Fibroblast of mammary gland (primary cell): ENCODE measurements around the gene VPS33B.
"Not testable (repeated sequence)": the region's sequence is repeated elsewhere in the genome, so short reads cannot be mapped to it uniquely, and the experiment has no call there.

Experiments
- DNase-seq: peaks from one replicate; pipeline ENCODE4 v3.0.0-alpha.2; 2010; ENCODE audit warnings: low read depth
- H3K4me3 ChIP-seq: 2 replicates; pipeline ENCODE4 v1.5.1; 2011; ENCODE audit warnings: low read depth, mild to moderate bottlenecking, low read length, moderate library complexity; ENCODE audit not compliant: control insufficient read depth
- TF ChIP-seq, protein P1 (sequence below): conservative IDR thresholded peaks from 2 replicates; pipeline ENCODE4 v1.5.1; 2011; ENCODE audit warnings: low read depth, low read length, inconsistent platforms; ENCODE audit not compliant: control insufficient read depth, insufficient read depth

Gene VPS33B

DNA sequence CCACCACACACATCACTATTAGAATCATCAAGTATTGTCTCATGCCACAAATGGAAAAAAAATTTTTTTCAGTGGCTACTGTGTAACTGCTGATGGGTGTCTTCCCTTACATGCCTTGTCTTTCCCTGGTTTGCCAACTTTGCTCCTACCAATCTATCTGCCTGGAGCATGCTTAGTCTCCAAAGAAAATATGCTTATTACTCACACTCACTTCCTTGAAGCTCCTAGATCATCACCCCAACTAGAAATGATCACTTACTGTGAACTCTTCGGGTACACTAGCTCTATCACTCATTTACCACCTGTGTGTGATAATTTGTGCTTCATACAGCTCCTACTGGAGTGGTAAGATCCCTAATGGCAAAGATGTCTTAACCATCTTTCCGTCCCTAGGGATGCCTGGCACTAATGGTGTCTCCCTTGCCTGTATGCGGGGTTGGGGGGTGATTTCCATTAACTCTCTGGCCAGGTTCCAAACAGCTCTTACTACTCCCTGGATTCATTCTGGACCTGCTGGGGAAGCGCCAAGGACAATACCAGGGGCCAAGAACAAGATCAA, 799 bp downstream of the VPS33B start:
- TF ChIP-seq, protein P1, sequence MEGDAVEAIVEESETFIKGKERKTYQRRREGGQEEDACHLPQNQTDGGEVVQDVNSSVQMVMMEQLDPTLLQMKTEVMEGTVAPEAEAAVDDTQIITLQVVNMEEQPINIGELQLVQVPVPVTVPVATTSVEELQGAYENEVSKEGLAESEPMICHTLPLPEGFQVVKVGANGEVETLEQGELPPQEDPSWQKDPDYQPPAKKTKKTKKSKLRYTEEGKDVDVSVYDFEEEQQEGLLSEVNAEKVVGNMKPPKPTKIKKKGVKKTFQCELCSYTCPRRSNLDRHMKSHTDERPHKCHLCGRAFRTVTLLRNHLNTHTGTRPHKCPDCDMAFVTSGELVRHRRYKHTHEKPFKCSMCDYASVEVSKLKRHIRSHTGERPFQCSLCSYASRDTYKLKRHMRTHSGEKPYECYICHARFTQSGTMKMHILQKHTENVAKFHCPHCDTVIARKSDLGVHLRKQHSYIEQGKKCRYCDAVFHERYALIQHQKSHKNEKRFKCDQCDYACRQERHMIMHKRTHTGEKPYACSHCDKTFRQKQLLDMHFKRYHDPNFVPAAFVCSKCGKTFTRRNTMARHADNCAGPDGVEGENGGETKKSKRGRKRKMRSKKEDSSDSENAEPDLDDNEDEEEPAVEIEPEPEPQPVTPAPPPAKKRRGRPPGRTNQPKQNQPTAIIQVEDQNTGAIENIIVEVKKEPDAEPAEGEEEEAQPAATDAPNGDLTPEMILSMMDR = no peak
- peak; percentile 41 for DNase-seq
- H3K4me3 ChIP-seq = peak overlapping the region; percentile 82

DNA sequence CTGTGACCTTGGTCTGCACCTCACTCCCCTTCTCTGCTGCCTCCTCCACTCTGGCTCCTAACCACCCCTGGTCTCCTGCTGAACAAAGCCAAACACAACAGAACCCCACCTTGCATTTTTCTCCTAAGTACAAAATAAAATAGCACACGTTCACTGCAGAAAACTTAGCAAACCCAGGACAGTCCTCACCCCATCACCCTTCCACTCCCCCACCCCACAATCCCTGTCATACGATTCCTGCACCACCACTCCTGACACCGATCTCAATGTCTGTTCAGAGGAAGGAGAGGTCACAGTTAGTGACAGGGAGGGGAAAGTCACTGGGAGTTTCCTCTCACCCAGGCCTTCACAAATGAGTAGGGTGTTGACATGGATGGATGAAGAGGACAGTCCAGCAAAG, 4.2 kb downstream of the VPS33B start:
- TF ChIP-seq, protein P1 = no peak
- no peak overlapping the region for H3K4me3 ChIP-seq
- no peak for DNase-seq

DNA sequence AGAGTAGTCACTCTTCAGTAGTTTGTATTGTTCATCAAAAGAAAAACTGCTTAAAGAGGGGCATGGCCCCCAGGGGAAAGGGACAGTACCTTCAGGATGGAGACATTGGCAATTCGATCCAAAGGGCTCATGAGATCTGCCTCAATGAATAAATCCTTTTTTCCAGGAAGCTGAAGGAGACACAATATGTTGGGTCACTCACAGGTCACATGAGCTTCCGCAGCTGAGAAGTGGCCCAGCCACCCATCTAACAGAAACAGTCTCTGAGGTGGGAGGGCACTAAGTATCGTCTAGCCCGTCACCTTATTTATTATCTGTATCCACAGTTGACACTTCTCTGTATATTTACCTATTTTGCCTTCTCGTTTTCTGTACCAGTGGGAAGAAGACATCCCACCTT, 4.7 kb downstream of the VPS33B start:
- DNase-seq = no peak
- no peak overlapping the region for H3K4me3 ChIP-seq
- TF ChIP-seq, protein P1 = no peak

DNA sequence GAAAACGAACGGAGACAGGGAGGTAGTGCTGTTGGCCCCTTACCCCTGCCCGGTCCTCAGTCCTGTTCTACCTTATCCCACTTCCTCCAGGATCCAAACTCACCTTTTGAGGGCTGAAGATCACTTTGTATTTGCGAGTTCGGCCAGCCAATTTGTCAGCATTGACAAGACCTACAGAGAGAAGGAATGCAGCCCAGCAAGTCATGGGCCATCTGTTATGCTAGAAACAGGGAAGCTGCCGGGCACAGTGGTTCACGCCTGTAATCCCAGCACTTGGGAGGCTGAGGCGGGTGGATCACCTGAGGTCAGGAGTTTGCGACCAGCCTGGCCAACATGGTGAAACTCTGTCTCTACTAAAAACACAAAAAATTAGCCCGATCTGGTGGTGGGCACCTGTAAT, 8.7 kb downstream of the VPS33B start:
- not testable (repeated sequence) for DNase-seq

DNA sequence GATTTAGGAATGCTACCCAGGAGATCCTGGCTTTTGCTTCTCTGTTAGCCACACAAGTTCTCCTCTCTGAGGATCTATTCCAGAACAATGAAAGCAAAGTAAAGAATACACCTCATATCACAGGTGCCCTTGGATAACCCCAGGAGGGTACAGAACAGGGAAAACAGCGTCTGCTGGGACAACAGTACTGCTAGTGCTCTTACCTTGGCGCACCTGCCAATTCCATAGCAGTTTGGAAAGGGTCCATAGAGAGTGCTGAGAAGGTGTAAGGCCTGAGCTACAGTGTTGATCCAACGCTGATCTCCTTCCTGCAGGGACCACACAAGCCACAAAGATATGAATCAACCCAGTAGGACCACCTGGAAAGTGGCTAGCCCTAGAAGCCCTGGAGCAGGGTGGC, 15.1 kb downstream of the VPS33B start:
- TF ChIP-seq, protein P1 = no peak
- no peak for DNase-seq
- no peak overlapping the region for H3K4me3 ChIP-seq

More for the DNA sequence above, 8.7 kb downstream of the VPS33B start:
- not testable (repeated sequence) for H3K4me3 ChIP-seq

DNA sequence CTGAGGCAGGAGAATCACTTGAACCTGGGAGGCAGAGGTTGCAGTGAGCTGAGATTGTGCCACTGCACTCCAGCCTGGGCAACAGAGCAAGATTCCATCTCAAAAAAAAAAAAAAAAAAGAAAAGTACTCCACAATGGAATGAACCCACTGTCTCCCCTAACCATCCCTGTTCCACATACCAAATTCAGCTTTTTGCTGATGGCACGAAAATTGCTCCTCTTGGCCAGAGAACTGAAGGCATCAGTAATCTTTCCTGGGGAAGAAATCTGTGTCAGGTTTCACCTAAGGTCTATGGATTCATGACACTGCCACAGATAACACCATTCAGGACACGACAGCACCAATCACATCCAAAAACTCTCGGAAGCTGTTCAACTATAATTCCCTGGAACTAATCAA, 21.2 kb downstream of the VPS33B start:
- TF ChIP-seq, protein P1 = no peak
- H3K4me3 ChIP-seq = no peak overlapping the region
- no peak for DNase-seq

DNA sequence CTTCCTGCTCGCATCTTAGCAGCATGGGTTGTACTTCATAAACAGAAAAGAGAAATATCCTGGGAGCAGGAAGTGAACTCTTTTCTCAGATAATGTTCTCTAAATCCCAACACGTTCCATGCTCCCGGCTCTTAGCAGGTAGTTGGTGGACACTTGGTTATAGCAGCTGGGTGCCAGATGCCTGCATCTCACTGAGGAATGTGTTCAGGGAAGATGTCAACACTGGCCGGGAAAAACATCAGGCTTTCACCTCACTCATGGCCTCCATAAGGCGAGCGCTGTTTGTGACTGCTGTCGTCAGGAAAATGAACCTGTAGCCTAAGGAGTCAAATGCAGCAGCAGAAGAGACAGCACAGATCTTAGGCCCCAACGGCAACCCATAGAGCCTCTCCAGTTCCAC, 23.7 kb downstream of the VPS33B start:
- TF ChIP-seq, protein P1 = no peak
- no peak for DNase-seq
- no peak overlapping the region for H3K4me3 ChIP-seq
